Measurements from ENCODE around the gene CUTC. TPM values are rescaled to one million over a fixed set of nuclear protein-coding genes. Genes with fewer than 3 reads are reported as not detected.

The CUTC gene
- total RNA-seq, 1 experiment from 2014 or later, result 53.6 TPM

DNA sequence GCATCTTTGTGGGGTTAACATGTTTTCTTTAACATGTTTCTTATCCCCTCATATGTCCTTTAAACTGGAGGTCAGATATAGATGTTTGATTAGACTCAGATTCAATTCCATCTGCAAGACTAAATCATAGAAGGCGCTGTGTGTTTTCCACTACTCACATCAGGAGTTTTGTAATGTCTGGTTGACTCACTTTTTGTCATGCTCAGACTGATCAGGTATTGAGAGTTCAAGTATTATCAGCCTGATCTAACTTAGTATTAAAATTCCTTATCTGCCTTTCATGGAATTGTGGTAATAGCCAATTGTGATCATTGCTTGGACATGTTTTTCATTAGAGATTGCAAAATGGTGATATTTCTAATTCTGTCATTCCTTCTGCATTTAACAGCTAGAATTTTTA, 42.6 kb upstream of the CUTC start:
- Histone ChIP-seq H3K79me2 (ENCODE audit: insufficient read depth, low read length) (no peaks in the 10 kb centered on the region), H3K27me3 (ENCODE audit: insufficient read depth, low read length) (no peaks in the 10 kb centered on the region), H3K27ac (ENCODE audit: low read depth, low read length) (no peak overlapping the region), H3K36me3 (ENCODE audit: control insufficient read depth in 1 of 2, insufficient read depth in 2 of 2, low read length in 2 of 2) (peaks cover 10 to 13% of the 10 kb centered on the region in 2 experiments; a peak in 2 of 4 replicates), H3K9me3 (ENCODE audit: control insufficient read depth in 1 of 2, insufficient read depth in 1 of 2, low read depth in 1 of 2, low read length in 2 of 2) (no peaks in the 10 kb centered on the region), H3K4me2 (ENCODE audit: low read length) (no peak overlapping the region), H3K9ac (ENCODE audit: low read length) (no peak overlapping the region), H4K20me1 (ENCODE audit: insufficient read depth) (no peaks in the 10 kb centered on the region), H3K4me1 (ENCODE audit: control insufficient read depth in 1 of 2, insufficient read depth in 2 of 2, low read length in 2 of 2) (peaks cover 4 to 15% of the 10 kb centered on the region in 2 experiments), H2AFZ (ENCODE audit: low read depth, low read length, poor library complexity, severe bottlenecking) (no peak overlapping the region), H3K9me2 (ENCODE audit: insufficient read depth) (no peaks in the 10 kb centered on the region), H3K4me3 (replicated peaks in 1 of 2; ENCODE audit: low read depth in 1 of 2, low read length in 2 of 2) (no peak overlapping the region)
- CTCF ChIA-PET, result no interaction called here
- no TSS peak for BruUV-seq (replicated peaks)
- ATAC-seq, result no peak
- RAD21 ChIA-PET (ENCODE audit: low non-redundant PET in 1 of 2, low total read pairs in 2 of 2, uncharacterized antibody in 2 of 2, unreplicated experiment in 2 of 2), result no interaction called here
- DNase-seq (ENCODE audit: low read depth, low spot score), result no peak
- intact Hi-C loops (cut with micrococcal nuclease), result loop anchor here (5.0 kb wide), 1 partner anchor 33 kb away; no protein-coding TSS in a partner anchor
- POLR2A ChIA-PET, result no interaction called here
- no peak for TF ChIP-seq SP1 (IDR thresholded peaks at IDR 0.05; ENCODE audit: low read depth)
- no peak for TF ChIP-seq RAD21 (IDR thresholded peaks at IDR 0.05; ENCODE audit: low read depth)
- TF ChIP-seq, protein P1, sequence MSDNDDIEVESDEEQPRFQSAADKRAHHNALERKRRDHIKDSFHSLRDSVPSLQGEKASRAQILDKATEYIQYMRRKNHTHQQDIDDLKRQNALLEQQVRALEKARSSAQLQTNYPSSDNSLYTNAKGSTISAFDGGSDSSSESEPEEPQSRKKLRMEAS (IDR thresholded peaks at IDR 0.05), result no peak
- TF ChIP-seq JUND (IDR thresholded peaks at IDR 0.05), result no peak
- TF ChIP-seq, protein P2, sequence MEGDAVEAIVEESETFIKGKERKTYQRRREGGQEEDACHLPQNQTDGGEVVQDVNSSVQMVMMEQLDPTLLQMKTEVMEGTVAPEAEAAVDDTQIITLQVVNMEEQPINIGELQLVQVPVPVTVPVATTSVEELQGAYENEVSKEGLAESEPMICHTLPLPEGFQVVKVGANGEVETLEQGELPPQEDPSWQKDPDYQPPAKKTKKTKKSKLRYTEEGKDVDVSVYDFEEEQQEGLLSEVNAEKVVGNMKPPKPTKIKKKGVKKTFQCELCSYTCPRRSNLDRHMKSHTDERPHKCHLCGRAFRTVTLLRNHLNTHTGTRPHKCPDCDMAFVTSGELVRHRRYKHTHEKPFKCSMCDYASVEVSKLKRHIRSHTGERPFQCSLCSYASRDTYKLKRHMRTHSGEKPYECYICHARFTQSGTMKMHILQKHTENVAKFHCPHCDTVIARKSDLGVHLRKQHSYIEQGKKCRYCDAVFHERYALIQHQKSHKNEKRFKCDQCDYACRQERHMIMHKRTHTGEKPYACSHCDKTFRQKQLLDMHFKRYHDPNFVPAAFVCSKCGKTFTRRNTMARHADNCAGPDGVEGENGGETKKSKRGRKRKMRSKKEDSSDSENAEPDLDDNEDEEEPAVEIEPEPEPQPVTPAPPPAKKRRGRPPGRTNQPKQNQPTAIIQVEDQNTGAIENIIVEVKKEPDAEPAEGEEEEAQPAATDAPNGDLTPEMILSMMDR (IDR thresholded peaks at IDR 0.05 in 2 of 3, conservative IDR thresholded peaks at IDR 0.05 in 1 of 3; ENCODE audit: borderline replicate concordance in 1 of 3, insufficient read depth in 1 of 3, low read depth in 2 of 3, low read length in 2 of 3), result no peak
- TF ChIP-seq SIN3A (IDR thresholded peaks at IDR 0.05; ENCODE audit: low read depth), result no peak
- TF ChIP-seq EZH2 (IDR thresholded peaks at IDR 0.05), result no peak
- no peak for TF ChIP-seq ZNF274 (IDR thresholded peaks at IDR 0.05; ENCODE audit: low read depth, low read length)

Data from HCT116 (cell line).